Gastroesophageal sphincter (tissue), 3 donors: ENCODE results near the gene PIK3C2A.
"Not testable (repeated sequence)": the region's sequence is repeated elsewhere in the genome, so short reads cannot be mapped to it uniquely, and the experiment has no call there.

Experiments
- EP300 ChIP-seq: sonication (generic); formaldehyde crosslinking; IDR thresholded peaks from one replicate; pipeline ENCODE4 v1.6.1; 2017; ENCODE audit warnings: antibody characterized with exemption, mild to moderate bottlenecking
- POLR2A ChIP-seq, 2 donors: fragments of 450-650 bp; IDR thresholded peaks; one replicate each; pipeline ENCODE4 v1.6.1; 2017; ENCODE audit warnings: antibody characterized with exemption in 2 of 2, mild to moderate bottlenecking in 2 of 2, moderate library complexity in 1 of 2
- POLR2AphosphoS5 ChIP-seq: sonication (generic); formaldehyde crosslinking; IDR thresholded peaks from one replicate; pipeline ENCODE4 v1.6.1; 2017; ENCODE audit warnings: antibody characterized with exemption
- TF ChIP-seq, protein P1 (sequence below), 4 experiments: fragments of 200-600 bp in 2 of 4; fragments of 450-650 bp in 2 of 4; sonication (generic) in 1 of 4; IDR thresholded peaks; one replicate each; pipeline ENCODE4 v1.5.1; 2017 to 2019; ENCODE audit warnings: antibody characterized with exemption in 4 of 4, mild to moderate bottlenecking in 2 of 4, moderate library complexity in 2 of 4

DNA sequence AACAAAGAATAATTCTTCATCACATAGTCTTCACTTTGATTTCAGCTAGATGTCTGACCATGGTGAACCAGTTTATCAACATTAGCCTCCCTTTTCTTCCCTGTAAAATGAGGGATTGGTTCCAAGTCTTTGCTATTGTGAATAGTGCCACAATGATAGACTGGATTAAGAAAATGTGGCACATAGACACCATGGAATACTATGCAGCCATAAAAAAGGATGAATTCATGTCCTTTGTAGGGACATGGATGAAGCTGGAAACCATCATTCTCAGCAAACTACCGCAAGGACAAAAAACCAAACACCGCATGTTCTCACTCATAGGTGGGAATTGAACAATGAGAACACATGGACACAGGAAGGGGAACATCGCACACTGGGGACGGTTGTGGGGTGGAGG, 35.2 kb upstream of the PIK3C2A start:
- TF ChIP-seq, protein P1, sequence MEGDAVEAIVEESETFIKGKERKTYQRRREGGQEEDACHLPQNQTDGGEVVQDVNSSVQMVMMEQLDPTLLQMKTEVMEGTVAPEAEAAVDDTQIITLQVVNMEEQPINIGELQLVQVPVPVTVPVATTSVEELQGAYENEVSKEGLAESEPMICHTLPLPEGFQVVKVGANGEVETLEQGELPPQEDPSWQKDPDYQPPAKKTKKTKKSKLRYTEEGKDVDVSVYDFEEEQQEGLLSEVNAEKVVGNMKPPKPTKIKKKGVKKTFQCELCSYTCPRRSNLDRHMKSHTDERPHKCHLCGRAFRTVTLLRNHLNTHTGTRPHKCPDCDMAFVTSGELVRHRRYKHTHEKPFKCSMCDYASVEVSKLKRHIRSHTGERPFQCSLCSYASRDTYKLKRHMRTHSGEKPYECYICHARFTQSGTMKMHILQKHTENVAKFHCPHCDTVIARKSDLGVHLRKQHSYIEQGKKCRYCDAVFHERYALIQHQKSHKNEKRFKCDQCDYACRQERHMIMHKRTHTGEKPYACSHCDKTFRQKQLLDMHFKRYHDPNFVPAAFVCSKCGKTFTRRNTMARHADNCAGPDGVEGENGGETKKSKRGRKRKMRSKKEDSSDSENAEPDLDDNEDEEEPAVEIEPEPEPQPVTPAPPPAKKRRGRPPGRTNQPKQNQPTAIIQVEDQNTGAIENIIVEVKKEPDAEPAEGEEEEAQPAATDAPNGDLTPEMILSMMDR (IDR thresholded peaks at IDR 0.05), result not testable (repeated sequence)
- TF ChIP-seq POLR2AphosphoS5; POLR2A (IDR thresholded peaks at IDR 0.05); EP300: not testable (repeated sequence)
